AG09319 (cell line): ENCODE data around the gene CGB2.
A peak's percentile ranks its signal among the peaks of the same experiment; 100 is the strongest.

Source experiments
- DNase-seq: peaks from one replicate; pipeline ENCODE4 v3.0.0-alpha.2; 2010; ENCODE audit warnings: low read depth; ENCODE audit errors: extremely low read depth
- CTCF ChIP-seq: IDR thresholded peaks from 2 replicates; pipeline ENCODE4 v1.5.1; 2011; ENCODE audit warnings: low read depth, mild to moderate bottlenecking, inconsistent platforms, low read length, moderate library complexity

Gene CGB2

DNA sequence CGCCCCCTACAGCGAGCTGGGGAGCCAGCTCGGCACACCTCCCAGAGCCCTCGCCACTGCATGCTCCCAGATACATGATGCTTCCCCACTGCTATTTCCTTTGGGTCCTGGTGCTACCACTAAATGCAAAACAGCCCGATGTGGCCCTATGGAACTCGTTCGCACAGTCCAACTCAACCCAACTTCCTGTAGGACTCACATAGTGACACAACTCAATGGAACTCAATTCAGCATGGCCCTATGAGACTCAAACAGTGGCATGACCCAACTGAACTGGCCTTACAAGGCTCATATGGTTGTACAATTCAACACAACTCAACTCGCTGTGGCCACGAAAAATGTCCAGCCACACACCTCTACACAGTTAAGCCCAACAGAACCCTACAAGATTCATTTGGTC lies 37.3 kb downstream of the CGB2 start:
- DNase-seq: no peak
- TF ChIP-seq CTCF: no peak

DNA sequence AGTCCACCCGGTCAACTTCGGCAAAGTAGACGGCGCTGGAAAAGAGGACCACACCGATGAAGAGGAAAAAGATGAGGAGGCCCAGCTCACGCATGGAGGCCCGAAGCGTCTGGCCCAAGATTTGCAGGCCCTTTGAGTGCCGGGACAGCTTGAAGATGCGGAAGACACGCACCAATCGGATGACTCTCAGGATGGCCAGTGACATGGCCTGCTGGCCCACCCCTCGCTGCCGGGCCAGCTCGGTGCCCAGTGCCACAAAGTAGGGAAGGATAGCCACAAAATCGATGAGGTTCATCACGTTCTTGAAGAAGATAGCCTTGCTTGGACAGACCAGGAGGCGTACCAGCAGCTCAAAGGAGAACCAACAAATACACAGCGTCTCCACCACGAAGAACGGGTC lies 38.7 kb downstream of the CGB2 start:
- TF ChIP-seq CTCF: no peak
- DNase-seq: no peak

GRCh38 chr19:49071860-49072547 lies 40.3 kb downstream of the CGB2 start:
- TF ChIP-seq CTCF: no peak
- no peak for DNase-seq

DNA sequence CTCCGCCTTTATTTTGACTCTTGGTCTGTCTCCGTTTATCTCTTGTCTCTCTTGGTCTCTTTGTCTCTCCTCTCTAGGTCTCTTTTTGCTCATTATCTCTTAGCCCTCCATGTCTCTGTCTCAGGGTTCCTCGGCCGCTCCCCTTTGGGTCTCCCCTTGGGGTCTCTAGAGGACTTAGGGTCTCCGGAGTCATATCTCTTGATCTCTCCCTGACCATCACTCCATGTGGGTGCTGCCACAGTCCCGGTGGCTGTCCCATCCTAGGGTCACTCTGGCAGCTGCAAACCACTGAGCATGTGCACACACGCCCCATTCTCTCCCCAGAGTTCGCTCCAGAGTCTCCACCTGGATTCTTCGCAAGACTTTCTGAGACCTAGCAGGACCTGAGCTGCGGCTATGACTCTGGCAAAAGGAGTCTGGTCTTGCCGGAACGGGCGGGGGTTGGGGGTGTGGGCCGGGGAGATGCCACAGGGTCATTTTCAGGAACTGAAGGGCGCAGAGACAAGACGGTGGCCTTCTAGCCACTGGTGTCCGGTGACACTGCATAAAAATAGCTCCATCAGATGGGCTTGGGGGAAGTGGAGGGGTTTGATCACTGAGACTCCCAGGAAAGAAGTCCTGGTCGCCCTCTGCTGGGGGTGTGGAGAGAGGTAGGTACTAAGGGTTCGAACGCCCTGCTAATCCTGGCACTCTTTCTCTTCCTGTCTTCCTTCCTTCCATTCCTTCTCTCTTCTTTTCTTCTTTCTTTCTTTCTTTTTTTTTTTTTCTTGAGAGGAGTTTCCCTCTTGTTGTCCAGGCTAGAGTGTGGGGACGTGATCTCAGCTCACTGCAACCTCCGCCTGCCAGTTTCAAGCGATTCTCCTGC lies 42.1 kb downstream of the CGB2 start:
- no peak for DNase-seq
- TF ChIP-seq CTCF: peak; percentile 18

- TF ChIP-seq CTCF: peak; percentile 57
- peak; percentile 30 for DNase-seq
Observed at GRCh38 chr19:49074869-49075268, 43.2 kb downstream of the CGB2 start.

DNA sequence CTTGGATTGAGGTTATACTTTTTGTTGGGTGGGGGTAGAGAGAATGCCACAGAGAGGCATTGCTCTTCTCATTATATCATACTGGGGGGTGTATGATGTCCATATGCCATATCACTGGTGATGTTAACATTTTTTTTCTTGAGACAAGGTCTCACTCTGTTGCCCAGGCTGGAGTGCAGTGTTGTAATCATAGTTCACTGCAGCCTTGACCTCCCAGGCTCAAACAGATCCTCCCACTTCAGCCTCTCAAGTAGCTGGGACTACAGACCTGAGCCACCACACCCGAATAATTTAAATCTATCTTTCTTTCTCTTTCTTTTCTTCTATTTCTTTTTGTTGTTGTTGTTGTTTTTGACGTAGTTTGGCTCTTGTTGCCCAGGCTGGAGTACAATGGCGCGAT lies 48.7 kb downstream of the CGB2 start:
- no peak for TF ChIP-seq CTCF
- no peak for DNase-seq

- DNase-seq: no peak
- no peak for TF ChIP-seq CTCF
Observed at GRCh38 chr19:49081273-49081672, 49.6 kb downstream of the CGB2 start.
